Measurements from ENCODE around the gene VAPA.

The VAPA gene

DNA sequence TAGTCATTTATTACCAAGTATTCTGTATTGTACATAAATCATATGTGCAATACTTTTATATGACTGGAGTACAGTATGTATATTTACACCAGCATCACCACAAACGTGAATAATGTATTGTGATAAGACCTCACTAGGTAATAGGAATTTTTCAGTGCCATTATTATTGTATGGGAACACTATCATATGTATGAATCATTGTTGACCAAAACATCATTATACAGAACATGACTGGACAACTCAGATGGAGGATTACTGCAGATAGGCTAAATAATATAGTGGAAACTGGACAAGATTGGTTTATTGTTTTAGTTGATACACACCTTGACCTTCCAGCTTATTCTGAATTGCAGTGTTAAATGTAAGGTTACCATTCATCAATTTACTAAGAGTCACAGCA, 33.4 kb downstream of the VAPA start:
- no peak for FAIRE-seq

DNA sequence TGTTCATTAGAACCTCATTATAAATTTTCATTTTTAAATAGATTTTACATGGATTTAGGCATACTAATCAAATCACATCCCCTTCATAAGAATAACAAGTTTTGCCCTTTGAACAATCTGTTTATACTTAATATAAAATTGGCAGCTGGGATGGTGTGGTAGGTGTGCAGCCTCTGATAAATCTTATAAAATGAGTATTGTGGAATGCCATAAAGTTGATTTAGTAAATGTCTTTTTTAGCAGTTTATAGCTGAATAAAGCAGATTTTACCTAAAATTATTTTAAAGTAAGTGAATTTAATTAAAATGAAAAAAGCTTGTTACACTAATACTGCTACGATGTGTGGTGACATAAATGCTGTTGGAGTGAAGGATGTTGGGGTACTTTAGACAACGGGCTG, 35.5 kb downstream of the VAPA start:
- FAIRE-seq = peak; percentile 61

DNA sequence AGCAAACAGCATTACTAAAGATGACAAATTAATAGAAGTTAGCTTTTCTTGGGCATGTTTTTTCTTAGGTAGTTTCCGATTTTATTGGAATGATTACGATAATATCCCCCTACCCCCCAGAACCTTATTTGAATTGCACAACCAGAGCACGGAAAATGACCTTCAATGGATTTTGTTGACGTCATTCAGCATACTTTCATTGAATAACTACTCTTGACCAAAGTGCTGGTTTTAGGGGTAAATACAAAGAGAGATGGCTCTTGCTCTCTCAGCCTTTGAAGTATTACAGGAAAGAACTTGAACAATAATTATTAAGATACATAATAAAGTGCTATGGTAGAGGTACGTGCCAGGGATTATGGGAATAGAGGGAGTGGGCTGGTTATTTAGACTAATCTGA, 36.0 kb downstream of the VAPA start:
- FAIRE-seq = no peak

DNA sequence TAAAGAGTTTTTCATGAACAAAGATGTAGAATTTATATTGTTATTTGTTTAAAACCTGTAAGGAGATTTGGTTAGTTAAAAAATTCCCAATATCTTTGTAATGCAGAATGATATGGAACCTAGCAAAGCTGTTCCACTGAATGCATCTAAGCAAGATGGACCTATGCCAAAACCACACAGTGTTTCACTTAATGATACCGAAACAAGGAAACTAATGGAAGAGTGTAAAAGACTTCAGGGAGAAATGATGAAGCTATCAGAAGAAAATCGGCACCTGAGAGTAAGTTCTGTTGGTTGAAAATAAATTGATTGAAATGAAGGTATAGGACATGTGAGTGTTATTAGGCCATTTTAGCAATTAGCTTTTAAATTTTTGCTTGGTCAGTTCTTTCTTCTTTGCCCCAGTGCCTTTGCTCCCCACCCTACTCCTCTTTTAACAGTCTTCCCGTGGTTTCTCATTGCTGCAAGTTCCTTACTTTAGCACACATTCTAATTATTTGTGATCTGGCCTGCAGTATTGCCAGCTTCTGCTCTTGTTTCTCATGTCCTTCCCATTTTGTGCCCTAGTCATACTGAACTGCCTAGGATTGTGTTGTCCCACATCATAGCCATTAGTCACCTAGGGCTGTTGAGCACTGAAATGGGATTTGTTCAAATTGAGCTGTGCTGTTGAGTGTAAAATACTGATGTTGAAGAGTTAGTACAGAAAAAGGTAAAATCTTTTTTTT, 36.6 kb downstream of the VAPA start:
- FAIRE-seq = no peak

DNA sequence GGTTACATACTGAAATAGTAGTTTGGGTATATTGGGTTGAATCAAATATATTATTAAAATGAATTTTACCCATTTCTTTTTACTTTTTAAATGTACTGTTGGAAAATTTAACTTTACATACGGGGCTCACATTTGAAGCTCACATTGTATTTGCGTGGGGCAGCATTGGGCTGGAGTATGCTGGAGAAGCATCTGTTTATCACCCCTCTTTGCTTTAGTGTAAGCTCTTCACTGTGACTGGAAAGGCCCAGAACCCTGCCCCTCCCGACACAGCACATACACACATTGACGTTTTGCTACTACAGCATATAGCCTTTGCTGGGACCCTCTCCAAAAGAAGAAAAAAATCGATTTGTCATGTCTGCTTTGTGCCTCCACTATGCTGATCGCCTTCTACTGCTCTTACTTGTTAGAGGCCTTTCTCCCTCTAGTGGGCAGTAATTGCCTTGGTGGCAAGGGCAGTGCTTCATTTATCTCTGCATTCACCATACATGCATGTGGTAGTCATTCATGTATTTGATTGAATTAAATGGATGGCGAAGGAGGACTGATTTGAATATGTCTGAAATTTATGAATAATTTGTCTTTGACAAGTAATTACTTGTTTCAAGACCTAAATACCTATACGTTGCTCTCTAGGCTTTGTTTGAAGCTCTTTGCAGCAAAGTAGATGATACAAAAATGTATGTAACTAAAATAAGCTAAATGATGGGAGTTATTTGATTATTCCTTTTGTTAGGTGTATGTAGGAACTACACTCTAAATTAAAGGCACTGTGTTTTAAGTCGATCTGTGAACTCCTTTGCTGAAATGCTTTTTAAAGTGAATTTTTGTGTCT, 37.4 kb downstream of the VAPA start:
- no peak for FAIRE-seq

DNA sequence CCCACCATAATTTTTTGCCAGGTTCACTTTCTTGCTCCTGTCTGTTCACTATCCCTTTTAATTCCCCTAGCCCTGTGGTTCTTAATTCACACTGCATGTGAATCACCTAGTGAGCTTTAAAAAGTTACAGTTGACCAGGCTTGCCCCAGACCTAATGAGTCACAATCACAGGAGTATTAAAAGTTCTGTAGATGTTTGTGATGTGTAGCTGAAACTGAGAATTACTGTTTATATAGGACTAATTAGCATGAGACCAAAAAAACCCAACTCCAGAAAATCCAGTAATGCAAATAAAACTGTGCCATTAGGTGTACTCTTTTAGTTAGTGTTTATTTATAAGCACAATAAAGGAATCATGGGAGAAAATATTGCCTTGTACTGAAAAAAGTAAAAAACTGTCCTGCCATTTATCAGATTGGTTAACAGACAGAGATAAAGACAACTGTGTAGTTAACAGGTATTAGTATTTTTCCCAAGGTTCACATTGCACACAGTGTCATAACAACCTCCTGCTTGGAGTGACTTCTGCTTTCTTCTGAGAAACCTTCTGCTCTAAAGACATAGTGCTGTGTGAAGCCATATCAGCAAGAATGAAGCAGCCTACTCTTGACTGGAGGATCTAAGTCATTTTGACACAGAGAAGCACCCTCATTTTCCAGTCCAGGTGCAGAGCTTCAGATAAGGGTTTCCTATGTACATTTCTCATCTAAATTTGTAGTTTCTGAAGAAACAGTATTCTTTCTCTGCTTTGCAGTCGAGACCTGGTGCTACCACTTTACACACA, 39.0 kb downstream of the VAPA start:
- FAIRE-seq = peak; percentile 30

DNA sequence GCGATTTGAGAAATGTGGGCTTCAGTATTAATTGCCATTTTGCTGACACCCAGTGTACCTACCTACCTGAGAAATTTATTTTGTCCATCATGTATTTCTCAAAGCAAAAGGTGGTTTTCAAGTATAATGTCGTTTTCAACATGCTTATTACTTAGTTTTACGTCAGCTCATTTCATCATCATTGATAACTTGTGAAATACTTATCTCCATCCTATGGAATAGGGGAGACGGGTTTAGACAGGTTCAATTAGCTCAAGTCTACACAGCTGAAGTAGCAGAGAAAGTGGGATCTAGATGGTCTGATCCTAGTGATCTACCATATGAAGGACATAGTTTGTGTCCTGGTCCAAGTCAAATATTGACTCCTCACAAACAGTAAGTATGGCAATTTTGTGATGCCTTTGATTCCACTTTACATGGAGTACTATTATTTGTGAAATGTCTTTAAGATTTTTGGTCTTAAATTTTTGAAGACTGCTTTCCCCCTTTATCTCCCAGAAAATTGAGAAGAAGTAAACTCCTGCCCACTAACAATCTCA, 45.1 kb downstream of the VAPA start:
- FAIRE-seq = no peak

DNA sequence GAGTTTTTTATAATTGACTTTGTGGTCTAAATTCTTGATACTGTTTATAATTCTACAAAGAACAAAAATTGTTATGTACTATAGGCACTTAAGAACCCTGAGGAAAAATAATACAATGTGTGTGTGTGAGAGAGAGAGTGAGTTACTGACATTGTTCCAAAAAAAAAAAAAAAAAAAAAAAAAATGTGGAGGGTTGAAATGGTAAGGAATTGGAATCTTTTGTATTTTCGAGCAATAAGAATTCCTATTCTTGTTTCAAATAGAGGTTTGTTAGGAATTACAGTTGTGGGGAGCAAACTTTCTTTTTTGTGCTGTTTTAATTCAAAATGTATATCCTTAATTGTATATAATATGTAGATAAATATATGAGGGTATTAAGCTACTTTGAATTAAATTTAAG, 45.7 kb downstream of the VAPA start:
- no peak for FAIRE-seq

DNA sequence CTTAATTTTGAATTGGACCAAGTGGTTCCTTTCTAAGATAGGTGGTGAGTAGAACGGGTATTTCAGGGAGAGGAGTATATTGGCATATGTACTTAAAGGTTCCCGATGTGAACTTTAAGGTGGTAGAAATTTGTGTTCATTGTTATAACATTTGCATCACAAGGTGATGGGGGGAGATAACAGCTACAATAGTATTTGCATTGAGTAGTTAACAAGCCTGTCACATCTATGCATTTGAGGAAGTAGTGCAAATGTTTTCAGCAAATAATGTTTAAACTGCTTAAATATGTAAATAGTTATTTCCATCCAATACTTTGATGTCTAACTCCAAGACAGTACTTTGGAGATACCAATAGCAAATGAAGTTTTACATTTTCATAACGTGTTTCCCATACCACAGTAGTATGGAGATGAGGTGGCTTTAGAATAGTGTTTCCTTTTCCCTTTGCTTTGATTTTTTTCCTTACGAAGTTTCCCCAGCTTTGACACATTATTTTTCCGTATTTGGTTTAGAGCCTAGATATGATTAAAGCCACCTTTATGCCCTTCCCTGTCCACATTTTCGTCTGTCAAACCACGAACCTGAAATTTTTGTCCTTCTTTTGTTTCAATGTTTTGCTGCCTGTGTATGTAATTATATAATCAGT, 46.6 kb downstream of the VAPA start:
- no peak for FAIRE-seq

DNA sequence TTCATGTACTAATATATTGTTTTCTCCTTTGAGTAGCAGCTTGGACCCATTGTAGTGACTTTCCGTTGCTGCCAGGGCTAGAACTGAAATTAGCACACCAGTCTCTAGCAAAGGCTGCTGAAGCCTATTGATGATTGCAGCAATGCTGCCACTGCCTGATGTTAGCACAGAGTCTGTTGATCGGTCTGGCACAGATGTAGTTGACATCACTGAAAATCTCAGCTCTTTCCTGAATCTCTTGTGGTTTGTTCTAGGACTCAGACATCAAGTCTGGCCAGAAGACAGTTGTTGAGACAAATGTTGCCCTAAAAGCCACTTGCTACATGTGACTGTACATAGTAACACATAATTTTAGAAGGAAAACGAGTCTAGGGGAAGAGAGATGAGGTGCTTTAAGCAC, 47.2 kb downstream of the VAPA start:
- FAIRE-seq = no peak

DNA sequence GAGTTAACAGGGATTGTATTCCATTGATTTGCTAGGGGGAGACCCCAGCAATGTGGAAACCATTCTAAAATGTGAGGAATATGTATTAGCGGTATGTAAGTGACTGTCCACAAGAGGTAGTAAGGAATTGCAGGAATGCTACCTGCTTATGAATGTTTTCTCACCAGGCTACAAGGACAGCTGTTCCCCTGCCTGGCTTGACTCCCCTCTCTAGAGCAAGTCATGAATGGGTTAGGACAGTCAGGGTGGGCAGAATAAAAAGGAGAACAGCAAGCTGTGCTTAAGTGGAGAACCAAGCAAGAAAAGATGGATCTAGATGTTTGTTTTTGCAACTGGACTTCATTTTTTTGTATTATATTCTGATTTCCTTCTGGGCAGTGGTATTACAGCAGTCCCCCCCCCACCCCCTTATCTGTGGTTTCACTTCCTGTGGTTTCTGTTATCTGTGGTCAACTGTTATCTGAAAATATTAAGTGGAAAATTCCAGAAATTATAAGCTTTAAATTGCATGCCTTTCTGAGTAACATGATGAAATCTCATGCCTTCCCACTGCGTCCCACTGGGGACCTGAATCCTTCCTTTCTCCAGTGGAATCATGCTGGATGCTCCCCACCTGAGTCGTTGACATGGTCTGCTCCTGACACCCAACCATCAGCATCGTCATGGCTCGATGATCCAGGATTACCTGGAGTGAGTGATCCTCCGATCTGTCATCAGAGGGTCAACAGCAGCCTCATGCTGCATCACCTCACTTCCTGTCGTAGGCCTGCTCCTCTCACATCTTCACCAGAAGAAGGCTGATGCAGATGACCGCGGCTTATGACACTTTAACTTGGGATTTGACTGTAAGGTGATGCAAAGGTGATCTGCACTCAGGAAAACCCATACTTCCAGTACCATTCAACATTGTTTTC, 52.2 kb downstream of the VAPA start:
- no peak for FAIRE-seq

DNA sequence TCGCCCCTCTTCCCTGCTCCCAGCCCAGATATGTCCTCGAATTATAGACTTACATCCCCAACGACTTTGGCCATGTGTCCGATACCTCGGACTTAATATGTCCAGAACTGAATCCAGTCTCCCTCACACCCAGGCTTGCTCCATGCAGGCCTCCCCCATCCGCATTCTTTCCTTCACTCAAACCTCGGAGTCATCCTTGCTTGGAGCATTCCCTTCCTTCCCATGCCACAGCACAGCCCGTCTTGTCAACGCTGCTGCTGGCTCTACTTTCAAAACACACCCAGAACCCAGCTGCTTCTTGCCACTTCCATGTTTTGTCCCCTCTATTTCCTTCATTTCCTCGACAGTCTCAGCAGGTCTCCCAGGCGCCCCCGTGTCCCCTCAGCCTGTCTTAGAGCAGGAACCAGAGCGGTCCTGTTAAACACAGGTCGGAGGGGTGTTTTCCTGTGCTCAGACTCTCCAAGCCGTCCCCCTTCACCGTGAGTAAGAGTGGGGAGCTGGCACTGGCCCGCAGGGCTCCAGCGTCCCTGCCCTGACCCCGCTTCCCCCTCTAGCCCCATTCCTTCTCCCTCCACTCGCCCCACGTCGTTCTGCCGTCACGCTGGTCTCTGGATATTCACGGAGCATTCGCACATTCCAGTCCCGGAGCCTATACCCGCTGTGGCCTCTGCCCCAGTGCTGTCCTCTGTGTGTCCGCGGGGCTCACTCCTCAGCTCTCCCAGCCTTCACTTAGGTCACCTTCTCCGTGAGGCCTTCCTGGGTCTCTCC, 54.4 kb downstream of the VAPA start:
- FAIRE-seq = no peak

DNA sequence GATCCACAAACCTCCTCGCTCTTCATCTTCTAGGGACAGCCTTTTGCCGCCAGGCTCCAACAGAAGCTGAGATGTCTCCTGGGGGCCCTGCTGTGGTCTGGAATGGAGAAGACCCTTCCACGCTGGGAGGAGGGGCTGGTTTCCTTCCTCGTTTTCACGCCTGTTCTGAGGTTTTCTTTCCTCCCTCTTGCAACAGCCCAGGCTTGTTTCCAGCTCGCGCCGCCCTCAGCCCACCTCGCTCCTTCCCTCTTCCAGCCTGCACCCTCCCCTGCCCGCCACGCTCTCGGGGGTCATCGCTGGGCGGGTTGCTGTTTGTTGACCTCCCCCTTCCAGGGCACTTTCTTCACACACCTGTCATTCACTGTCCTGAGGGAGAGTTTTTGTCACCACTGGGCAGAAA, 55.4 kb downstream of the VAPA start:
- no peak for FAIRE-seq

DNA sequence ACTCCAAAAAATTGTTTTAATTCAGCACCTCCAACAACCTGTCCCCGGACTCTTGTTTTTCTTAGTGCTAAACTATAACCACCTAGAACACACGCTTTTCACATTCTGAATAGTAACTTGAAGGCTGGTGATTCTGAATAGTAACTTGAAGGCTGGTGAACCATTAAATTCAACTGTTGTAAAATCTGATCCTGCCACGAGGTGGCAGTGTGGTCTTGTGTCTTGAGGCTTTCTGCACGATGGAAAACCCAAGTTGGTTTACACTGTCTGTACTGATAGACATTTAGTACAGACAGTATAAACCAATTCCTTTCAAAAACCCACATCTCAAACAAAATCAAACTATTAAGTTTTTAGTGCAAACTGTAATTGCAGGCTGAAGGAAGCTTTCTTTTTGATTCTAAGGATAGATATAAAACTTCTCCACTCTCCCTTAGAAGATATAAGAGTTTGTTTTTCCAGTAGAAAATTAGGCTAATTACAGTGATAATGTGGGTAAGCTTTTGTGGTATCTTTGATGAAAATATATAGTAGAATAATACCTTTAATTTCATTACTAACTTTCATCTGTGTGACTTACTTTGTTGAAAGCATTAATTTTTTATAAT, 57.6 kb downstream of the VAPA start:
- FAIRE-seq = peak; percentile 99

DNA sequence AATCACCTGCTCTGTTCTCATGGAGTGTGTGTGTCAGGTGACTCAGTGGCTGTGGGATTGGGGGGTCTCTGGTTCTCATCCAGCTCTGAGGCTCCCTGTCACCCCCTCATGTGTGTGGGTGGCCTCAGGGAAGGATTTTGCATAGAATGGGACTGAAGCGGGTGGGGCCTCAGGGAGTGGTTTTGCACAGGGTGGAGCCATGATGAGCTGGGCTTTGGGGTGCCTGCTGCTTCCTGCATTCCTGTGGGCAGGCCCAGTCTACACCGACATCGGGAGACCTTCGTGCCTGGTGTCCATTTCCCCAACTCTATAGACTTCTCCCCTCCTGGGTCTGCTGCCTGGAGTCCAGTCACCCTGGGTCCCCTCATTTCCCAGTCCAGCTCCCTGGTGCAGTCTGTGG, 59.7 kb downstream of the VAPA start:
- no peak for FAIRE-seq

DNA sequence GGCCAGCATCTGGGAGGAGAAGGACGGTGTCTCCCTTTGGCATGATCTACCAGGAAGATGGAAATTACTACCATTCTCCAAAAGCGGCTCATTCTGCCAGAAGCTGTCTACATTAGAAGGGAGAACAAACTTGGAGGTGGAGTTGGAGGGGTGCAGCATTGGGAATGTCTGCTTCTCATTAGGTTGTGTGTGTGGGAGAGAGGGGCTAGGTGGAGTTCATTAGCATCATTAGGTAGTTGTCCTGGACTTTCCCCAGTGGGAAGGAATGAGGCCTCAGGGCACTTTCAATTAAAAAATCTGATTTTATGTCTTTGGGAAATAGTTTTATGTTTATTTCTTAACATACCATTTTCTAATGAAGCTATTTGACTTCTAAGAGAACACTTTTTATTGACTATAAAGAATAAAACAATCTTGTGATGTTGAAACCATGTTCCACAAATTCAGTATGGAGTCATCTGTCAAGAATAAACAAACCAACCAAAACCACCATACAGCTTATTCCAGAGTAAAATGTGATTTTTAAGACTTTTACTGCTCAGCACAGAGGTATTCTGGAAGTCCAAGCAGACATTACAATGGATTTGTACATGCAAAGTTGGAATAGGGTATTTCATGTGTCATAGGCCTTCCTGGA, 60.6 kb downstream of the VAPA start:
- no peak for FAIRE-seq

DNA sequence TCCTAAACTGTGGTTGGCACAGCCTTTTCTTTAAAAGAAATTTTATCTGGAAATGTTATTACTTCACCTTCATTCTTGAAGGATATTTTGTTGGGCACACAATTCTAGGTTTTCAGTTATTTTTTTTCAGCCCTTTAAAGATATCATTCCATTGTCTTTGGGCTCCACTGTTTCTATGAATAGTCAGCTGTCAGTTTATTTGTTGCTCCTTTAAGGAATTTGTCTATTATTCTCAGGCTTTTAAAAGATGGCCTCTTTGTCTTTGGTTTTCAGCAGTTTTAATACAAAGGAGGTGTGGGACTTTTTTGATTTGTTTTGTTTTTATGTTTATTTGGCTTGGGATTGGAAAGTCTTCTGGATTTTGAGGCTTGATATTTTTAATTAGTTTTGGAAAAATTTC, 61.8 kb downstream of the VAPA start:
- no peak for FAIRE-seq

DNA sequence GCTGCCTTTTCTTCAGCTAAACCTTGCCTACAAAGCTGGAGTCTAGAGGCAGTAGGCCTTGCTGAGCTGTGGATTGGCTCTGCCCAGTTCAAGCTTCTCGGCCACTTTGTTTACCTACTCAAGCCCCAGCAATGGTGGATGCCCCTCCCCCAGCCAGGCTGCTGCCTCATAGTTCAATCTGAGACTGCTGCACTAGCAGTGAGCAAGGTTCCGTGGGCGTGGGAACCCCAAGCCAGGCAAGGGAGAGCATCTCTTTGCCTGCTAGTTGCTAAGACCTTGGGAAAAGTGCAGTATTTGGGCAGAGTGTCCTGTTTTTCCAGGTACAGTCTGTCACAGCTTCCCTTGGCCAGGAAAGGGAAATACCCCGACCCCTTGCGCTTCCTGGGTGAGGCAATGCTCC, 68.9 kb downstream of the VAPA start:
- no peak for FAIRE-seq

DNA sequence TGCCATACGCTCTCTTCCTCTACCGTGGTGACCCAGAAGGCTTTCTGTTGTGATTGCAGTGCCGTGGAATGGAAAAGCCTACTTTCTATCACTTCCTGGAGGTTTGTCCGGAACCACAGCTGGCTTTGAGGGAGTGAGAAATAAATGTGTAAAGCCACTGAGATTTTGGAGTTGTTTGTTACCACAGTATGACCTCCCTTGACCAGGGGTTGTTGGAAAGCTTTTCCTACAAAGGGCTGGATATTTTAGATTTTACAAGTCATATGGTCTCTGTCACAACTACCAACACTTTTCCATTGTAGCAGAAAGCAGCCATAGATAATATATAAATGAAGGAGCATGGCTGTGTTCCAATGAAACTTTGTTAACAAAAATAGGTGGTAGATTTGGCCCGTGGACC, 70.3 kb downstream of the VAPA start:
- no peak for FAIRE-seq

DNA sequence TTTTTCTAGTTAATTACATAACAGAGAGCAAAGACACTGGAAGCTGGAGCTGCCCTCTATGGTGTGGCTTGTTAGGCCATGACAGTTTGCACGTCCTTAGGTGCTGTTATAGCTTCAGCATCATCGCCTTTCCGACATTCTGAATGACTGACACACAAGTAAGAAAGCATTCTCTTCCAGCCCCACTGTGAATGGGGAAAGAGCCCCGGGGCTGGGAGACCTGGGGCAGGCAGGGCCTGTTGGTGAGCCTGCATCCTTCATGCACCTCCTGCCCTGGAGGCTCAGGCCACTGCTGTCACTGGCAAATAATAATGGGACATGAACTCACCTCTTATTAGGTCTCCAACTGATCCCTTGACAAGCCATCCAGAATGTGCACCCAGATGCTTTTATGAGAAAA, 71.8 kb downstream of the VAPA start:
- FAIRE-seq = no peak
